RKO (cell line): Measurements from ENCODE around the gene EIF3F.

Source experiments
- DNase-seq: peaks from one replicate; pipeline ENCODE4 v3.0.0-alpha.2; 2016; ENCODE audit warnings: low spot score

The EIF3F gene

DNA sequence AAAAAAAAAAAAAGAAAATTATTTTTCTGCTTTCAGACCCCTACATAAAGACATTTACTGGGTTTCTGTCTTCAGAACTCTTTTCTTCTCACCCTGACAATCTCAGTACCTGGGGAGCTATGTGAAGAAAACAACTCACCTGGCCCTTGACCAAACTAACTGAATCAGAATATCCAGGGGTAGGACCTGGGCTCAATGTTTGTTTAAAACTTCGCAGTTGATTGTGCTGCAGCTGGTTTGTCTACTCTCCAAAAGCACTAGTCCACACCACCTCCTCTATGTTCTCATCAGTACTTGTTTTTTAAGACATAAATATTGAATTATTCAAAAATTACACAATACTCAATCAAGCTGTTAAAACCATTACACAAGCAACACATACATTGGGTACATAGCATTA, 34.8 kb downstream of the EIF3F start:
- no peak for DNase-seq

GRCh38 chr11:8022876-8023275, 35.7 kb downstream of the EIF3F start:
- DNase-seq, result no peak

- no peak for DNase-seq
These were observed 36.9 kb downstream of the EIF3F start for GRCh38 chr11:8023831-8024555.

DNA sequence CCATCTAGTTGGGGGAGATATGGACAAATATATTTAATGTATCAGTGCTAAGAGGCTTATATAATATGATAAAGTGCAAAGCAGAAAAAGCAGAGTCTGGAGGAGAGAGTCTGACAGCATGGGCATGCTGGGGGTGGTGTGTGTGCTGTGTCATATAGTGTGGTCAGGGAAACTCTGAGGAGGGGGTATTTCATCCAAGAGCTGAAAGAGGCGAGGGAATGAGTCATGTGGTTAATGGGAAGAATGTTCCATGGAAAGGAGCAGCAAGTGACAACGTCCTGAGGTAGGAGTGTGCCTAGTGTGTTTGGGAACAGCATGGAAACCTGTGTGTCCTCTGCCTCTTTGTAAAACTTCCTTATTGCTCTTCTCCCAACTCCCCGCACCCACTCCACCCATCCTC, 38.0 kb downstream of the EIF3F start:
- no peak for DNase-seq

DNA sequence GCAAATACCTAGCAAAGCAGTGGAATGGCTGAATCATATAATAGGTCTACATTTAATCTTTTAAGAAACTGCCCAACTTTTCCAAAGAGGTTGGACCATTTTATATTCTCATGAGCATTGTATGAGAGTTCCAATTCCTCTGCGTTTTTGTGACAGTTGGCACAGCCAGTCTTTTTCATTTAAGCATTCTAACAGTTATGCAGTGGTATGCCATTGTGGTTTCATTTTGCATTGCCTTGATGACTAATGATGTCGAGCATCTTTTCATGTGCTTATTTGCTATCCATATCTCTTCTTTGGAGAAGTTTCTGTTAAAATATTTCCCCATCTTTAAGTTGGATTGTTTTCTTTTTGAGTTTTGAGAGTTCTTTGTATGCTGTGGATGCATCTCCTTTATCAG, 38.7 kb downstream of the EIF3F start:
- no peak for DNase-seq

DNA sequence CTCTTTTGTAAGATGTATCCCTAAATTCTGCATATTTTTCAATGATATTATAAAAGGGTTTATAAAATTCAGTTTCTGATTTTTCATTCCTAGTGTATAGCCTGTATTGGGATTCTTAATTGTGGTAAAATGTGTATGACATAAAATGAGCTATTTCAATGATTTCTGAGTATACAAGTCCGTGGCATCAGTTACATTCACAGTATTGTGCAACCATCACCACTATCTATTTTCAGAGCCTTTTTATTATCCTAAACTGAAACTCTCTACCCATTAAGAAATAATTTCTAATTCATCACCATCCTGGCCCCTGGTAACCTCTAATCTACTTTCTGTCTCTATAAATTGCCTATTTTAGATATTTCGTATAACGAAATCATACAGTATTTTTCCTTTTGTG, 39.8 kb downstream of the EIF3F start:
- no peak for DNase-seq

DNA sequence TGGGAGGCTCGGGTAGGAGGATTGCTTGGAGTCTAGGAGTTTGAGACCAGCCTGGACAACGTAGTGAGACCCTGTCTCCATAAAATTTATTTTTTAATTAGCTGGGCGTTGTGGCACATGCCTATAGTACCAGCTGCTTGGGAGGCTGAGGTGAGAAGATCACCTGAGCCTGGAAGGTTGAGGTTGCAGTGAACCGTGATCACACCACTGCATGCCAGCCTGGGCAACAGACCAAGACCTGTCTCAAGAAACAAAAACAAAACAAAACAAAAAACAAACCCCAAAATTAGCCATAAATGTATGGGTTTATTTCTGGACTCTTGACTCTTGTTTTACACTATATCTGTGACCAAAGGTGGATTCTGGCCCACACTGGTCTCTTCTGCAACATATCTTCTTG, 41.6 kb downstream of the EIF3F start:
- no peak for DNase-seq

- DNase-seq, result no peak
These were observed 43.5 kb downstream of the EIF3F start for GRCh38 chr11:8030526-8031247.

- DNase-seq, result no peak
These were observed 44.3 kb downstream of the EIF3F start for GRCh38 chr11:8031248-8032115.

GRCh38 chr11:8032122-8032521, 45.0 kb downstream of the EIF3F start:
- DNase-seq, result no peak

GRCh38 chr11:8032576-8033304, 45.6 kb downstream of the EIF3F start:
- no peak for DNase-seq

DNA sequence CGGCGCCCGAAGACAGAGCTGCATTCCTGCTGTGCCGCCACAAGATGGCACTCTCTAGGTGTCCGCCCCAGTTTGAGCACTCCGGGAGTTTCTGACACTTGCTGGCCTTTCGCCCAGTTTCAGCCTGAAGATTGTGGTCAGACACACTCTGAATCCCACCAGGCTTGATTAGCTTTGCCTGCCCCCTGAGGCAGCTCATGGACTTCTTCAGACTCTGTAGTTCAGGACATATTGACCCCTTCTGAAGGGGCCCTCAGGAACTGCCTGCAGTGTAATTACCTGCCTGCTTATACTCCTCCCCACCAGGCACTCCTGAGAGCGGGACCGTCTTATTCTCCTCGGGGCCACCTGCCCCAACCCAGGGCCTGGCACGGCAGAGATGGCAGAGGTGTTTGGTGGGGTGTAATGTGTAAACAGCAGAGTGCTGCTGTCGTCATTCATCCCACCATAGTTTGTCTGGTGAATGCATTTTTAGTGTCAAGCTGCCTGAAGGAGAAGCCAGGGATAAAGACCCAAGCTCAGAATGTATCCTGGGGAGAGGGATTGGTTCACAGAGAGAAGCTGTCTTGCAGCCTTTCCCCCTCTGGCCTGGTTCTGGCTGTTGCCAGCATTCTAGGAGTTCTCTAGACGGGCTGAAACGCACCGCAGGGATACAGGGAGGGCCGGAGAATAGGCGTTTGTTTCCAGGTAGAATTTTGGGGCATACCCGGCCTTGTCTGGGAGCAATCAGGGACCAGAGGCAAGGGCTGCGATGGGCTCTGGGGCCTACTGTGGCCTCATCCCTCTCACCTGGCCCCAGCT, 46.4 kb downstream of the EIF3F start:
- DNase-seq, result peak; percentile 68

- DNase-seq, result no peak
These were observed 47.0 kb downstream of the EIF3F start for GRCh38 chr11:8034106-8034585.

DNA sequence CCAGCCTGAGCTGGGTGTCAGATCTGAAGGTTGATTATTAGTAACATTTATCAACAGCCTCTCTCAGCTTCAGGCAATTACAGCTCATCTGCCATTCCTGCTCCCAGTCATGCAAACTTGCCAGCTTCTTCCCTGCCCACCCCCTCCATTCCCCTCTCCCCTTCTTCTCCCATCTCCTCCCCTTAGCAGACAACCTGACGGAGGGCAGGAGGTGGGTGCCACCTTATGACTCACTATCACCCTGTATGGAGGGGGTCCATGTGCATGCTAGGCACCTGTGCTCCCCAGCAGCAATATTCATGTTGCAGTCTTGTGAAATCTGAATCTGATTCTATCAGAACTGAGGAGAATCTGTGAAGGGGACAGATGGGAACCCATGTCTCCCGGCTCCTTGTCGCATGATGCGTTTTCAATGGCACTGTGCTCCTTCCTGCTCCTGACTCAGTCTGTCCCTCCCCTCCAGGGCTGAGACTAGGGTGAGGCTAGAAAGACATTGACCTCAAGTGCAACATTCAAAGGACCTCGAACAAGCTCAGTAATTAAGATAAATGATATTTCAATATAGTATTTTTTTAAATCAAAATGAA, 47.6 kb downstream of the EIF3F start:
- no peak for DNase-seq

DNA sequence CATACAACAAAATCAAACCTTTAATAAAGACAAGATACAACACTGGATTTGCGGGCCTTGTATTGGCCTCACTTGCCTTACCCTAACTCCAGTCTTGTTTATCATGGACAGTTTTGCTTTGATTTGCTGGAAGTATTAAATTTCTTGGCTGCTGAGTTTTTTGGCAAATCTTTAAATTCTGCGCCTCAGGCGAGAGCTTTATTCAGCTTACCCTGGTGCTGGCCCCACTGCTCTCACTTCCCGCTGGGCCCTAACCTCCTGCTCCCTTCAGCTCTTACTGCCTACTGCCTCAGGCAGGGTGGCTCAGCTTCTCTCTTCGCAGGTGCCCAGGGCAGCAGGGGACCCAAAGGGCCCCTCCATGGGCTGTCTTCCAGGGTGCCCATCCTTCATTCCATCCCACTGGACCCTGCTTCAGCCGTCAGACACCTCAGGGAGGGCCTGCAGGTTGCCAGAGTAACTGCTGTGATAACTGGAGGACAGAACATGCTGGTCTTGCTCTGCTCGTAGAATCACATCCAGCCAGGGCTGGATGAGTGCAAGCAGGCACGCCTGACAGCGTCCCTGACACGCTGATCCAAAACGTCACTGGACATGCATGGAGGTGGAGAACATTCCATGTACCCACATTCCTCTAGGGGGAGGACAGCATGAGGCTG, 48.2 kb downstream of the EIF3F start:
- DNase-seq, result no peak

DNA sequence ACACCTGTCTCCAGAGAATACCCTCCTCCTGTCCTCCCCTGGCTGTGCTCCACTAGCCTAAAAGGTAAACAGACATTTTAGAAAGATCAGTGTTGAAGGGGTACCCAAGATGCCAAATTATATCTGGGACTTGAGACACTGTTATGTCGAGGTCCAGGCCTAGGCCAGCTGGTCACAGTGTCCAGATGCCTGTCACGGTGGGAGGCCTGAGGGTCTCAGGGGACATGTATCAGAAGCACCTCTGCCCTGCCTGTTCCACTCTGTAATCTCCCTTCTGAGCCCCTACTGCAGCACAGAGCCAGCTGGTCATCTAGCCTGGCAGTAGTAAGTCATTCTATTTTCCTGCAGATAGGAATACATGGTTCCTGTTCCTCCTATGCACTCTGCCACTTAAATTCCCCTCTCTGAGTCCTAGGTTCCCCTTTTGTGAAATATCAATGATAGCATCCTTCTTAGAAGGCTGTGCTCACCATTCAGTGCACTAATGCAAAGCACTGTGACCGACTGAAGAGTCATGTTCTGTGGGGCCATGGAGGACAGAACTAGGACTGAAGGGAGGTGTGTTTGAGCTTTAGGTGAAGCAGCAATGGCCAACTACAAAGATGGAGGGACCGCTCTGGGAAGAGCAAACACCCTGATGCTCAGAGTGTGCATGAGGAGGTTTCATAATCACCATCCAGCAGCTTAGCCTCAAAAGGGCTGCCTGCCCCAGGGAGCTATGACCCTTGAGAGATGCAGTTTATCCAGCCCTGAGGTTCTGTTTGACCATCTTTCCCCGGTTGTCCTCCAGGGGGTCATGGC, 49.1 kb downstream of the EIF3F start:
- DNase-seq, result no peak

DNA sequence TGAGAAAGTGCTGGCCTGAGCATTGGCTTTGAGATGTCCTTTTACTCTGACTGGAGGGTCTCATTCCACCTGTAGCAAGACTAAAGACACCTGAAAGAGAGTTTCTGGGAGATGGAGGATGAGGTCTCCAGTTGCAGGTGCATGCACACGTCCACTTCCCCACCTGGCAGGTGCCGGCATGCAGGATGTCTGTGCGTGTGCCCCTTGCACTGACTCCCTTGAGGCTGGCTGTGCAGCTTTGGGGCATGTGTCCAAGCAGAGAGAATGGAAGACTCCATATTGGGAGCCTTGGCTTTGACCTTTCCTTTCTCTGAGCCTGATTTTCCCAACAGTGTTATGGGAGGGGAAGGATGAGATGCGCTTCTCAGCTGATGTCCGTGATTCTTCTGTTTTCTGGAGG, 49.8 kb downstream of the EIF3F start:
- DNase-seq, result no peak

- no peak for DNase-seq
These were observed 51.3 kb downstream of the EIF3F start for GRCh38 chr11:8038393-8038792.

- no peak for DNase-seq
These were observed 51.8 kb downstream of the EIF3F start for GRCh38 chr11:8038811-8039529.
